ENCODE data around the gene UBA6. TPM values are rescaled to one million over a fixed set of nuclear protein-coding genes. Genes with fewer than 3 reads are reported as not detected.
A peak's percentile ranks its signal among the peaks of the same experiment; 100 is the strongest.

Gene UBA6
- polyA plus RNA-seq, 1 of the 3 experiments (the other 2 are of a cell fraction): 51.0 TPM

- no peak overlapping the region for H2AFZ ChIP-seq (ENCODE audit: low read depth)
- no peak overlapping the region for H3K9ac ChIP-seq
- DNase-seq: no peak
- H3K9me2 ChIP-seq: no peaks in the 10 kb centered on the region
- H3K36me3 ChIP-seq (replicated peaks in 1 of 2; ENCODE audit: control insufficient read depth in 1 of 2, insufficient read depth in 2 of 2, low read length in 1 of 2): peaks cover 23 to 32% of the 10 kb centered on the region in 2 experiments
- H3K4me3 ChIP-seq (ENCODE audit: low read depth in 2 of 2, low read length in 1 of 2): peak overlapping the region in 1 of 2 experiments; percentile 10; a peak in 1 of 4 replicates
- H3F3A ChIP-seq (replicated peaks; ENCODE audit: insufficient read depth): no peaks in the 10 kb centered on the region
- H3K27me3 ChIP-seq (ENCODE audit: insufficient read depth): no peaks in the 10 kb centered on the region
- POLR2A ChIA-PET: no interaction called here
- no peak overlapping the region for H3K27ac ChIP-seq (ENCODE audit: low read depth in 2 of 2, low read length in 1 of 2)
- peak overlapping the region; percentile 84; the same call in 1 of the 2 replicates for H3K4me2 ChIP-seq
- no peaks in the 10 kb centered on the region; the same call in 1 of the 2 replicates for H4K20me1 ChIP-seq (ENCODE audit: insufficient read depth)
- peaks cover 93% of the 10 kb centered on the region for H3K79me2 ChIP-seq (ENCODE audit: insufficient read depth)
- peaks cover 0 to 7% of the 10 kb centered on the region in 2 experiments; a peak in 3 of 4 replicates for H3K4me1 ChIP-seq (ENCODE audit: control insufficient read depth in 1 of 2, insufficient read depth in 2 of 2, low read depth in 1 of 2, low read length in 1 of 2)
- H3K9me3 ChIP-seq: no peaks in the 10 kb centered on the region
- TF ChIP-seq POLR2AphosphoS5 (IDR thresholded peaks at IDR 0.05; ENCODE audit: low read depth, low read length) (no peak), FOXM1 (IDR thresholded peaks at IDR 0.05; ENCODE audit: low read depth) (no peak), MAX (IDR thresholded peaks at IDR 0.05; ENCODE audit: low read depth) (no peak), ELF1 (IDR thresholded peaks at IDR 0.05) (no peak), USF2 (IDR thresholded peaks at IDR 0.05; ENCODE audit: borderline replicate concordance, low read depth, low read length) (no peak), NFIC (IDR thresholded peaks at IDR 0.05; ENCODE audit: borderline replicate concordance) (no peak), NRF1 (IDR thresholded peaks at IDR 0.05; ENCODE audit: low read depth, low read length) (no peak), IRF3 (IDR thresholded peaks at IDR 0.05; ENCODE audit: low read depth, low read length) (no peak), RAD21 (IDR thresholded peaks at IDR 0.05; ENCODE audit: low read length) (no peak), GABPA (IDR thresholded peaks at IDR 0.05; ENCODE audit: low read depth) (no peak)
- 95% methylated on average over 7 of the region's 7 CpGs for WGBS (ENCODE audit: low lambda C conversion rate)
- CTCF ChIA-PET: no interaction called here
These were observed 2.9 kb downstream of the UBA6 start for GRCh38 chr4:67697860-67698687.

GRCh38 chr4:67696061-67696460 lies 4.9 kb downstream of the UBA6 start:
- Histone ChIP-seq H3K4me2 (no peak overlapping the region), H3K27ac (ENCODE audit: low read depth in 2 of 2, low read length in 1 of 2) (no peak overlapping the region), H2AFZ (ENCODE audit: low read depth) (no peak overlapping the region), H3K9ac (no peak overlapping the region), H3K9me3 (no peaks in the 10 kb centered on the region), H3K9me2 (no peaks in the 10 kb centered on the region), H3K36me3 (replicated peaks in 1 of 2; ENCODE audit: control insufficient read depth in 1 of 2, insufficient read depth in 2 of 2, low read length in 1 of 2) (peaks cover 41 to 50% of the 10 kb centered on the region in 2 experiments), H3F3A (replicated peaks; ENCODE audit: insufficient read depth) (no peaks in the 10 kb centered on the region), H3K4me3 (ENCODE audit: low read depth in 2 of 2, low read length in 1 of 2) (no peak overlapping the region), H4K20me1 (ENCODE audit: insufficient read depth) (no peaks in the 10 kb centered on the region; the same call in 1 of the 2 replicates), H3K27me3 (ENCODE audit: insufficient read depth) (no peaks in the 10 kb centered on the region), H3K79me2 (ENCODE audit: insufficient read depth) (peaks cover 96% of the 10 kb centered on the region), H3K4me1 (ENCODE audit: control insufficient read depth in 1 of 2, insufficient read depth in 2 of 2, low read depth in 1 of 2, low read length in 1 of 2) (peaks cover 0 to 7% of the 10 kb centered on the region in 2 experiments; a peak in 2 of 4 replicates)
- ChIA-PET CTCF (no interaction called here), POLR2A (no interaction called here)
- TF ChIP-seq USF1 (IDR thresholded peaks at IDR 0.05; ENCODE audit: borderline replicate concordance, low read depth): no peak
- TF ChIP-seq SMC3 (IDR thresholded peaks at IDR 0.05; ENCODE audit: low read depth, low read length): no peak
- no peak for TF ChIP-seq RFX5 (IDR thresholded peaks at IDR 0.05; ENCODE audit: low read length)
- TF ChIP-seq NFIC (IDR thresholded peaks at IDR 0.05; ENCODE audit: borderline replicate concordance): no peak
- TF ChIP-seq SIN3A (IDR thresholded peaks at IDR 0.05; ENCODE audit: borderline replicate concordance, low read depth, low read length): no peak
- TF ChIP-seq FOXJ3 (CRISPR knock-in tag; IDR thresholded peaks at IDR 0.05): no peak
- no peak for TF ChIP-seq PBX3 (IDR thresholded peaks at IDR 0.05)
- WGBS (ENCODE audit: low lambda C conversion rate): 92% methylated on average over 2 of the region's 2 CpGs
- DNase-seq: no peak
